T-cell (primary cell): ENCODE data around the gene STXBP1. TPM values are rescaled to one million over a fixed set of nuclear protein-coding genes. Genes with fewer than 3 reads are reported as not detected.

ENCODE experiments used
- ATAC-seq, 4 experiments: fragments of 200-7000 bp in 3 of 4; fragments of 150-1000 bp in 1 of 4; cut with Tn5 transposase; replicated peaks in 1 of 4; 1 replicate in 3 of 4; 2 replicates in 1 of 4; pipeline ENCODE4 v1.10.0; 2021; ENCODE audit warnings: moderate library complexity in 3 of 4, mild to moderate bottlenecking in 2 of 4, moderate number of reproducible peaks in 1 of 4
- CTCF ChIA-PET, 2 donors: fragments of 300-600 bp; sonication (Branson Sonifier 250); formaldehyde crosslinking; loops; one replicate each; lab custom pipeline; 2022; ENCODE audit warnings: antibody characterized with exemption in 2 of 2; lab: Charles Lee
- POLR2A ChIA-PET, 2 donors: fragments of 300-600 bp; sonication (Branson Sonifier 250); formaldehyde crosslinking; loops; one replicate each; lab custom pipeline; 2022; ENCODE audit warnings: antibody characterized with exemption in 2 of 2; lab: Charles Lee
- DNase-seq, 35 experiments: peaks; one replicate each; pipeline versions ENCODE4 v3.0.0 to v3.0.0-alpha.2; 2013 to 2023
- H3K27ac ChIP-seq: one replicate; pipeline ENCODE4 v1.5.1; 2013; ENCODE audit warnings: low read length
- H3K27me3 ChIP-seq, 2 experiments: replicated peaks in 1 of 2; 1 replicate in 1 of 2; 2 replicates in 1 of 2; pipeline versions ENCODE4 v1.6.1 to v1.7.0; 2013; ENCODE audit warnings: low read length in 1 of 2, mixed read lengths in 1 of 2; ENCODE audit not compliant: control insufficient read depth in 2 of 2, insufficient read depth in 2 of 2; ENCODE audit errors: extremely low read depth in 1 of 2
- H3K36me3 ChIP-seq, 2 donors: 1 replicate in 1 of 2; 2 replicates in 1 of 2; pipeline versions ENCODE4 v1.6.1 to v1.7.0; 2013; ENCODE audit warnings: low read length in 1 of 2; ENCODE audit not compliant: control insufficient read depth in 2 of 2, insufficient read depth in 1 of 2; ENCODE audit errors: extremely low read depth in 1 of 2
- H3K4me1 ChIP-seq, 2 experiments: 1 replicate in 1 of 2; 2 replicates in 1 of 2; pipeline versions ENCODE4 v1.6.1 to v1.7.0; 2013; ENCODE audit warnings: low read length in 2 of 2, mixed read lengths in 1 of 2; ENCODE audit not compliant: insufficient read depth in 2 of 2, control insufficient read depth in 1 of 2; ENCODE audit errors: extremely low read depth in 1 of 2
- H3K4me3 ChIP-seq, 2 donors: 1 replicate in 1 of 2; 2 replicates in 1 of 2; pipeline versions ENCODE4 v1.5.1 to v1.7.0; 2013; ENCODE audit warnings: mild to moderate bottlenecking in 2 of 2, low read length in 1 of 2, moderate library complexity in 1 of 2; ENCODE audit not compliant: control insufficient read depth in 1 of 2; ENCODE audit errors: extremely low read depth in 1 of 2
- H3K9me3 ChIP-seq: 2 replicates; pipeline ENCODE4 v1.7.0; 2013
- H3K27ac Mint-ChIP-seq, 2 donors: one replicate each; pipeline ENCODE4 v1.8.0; 2020 to 2021; ENCODE audit warnings: mild to moderate bottlenecking in 2 of 2, mixed read lengths in 2 of 2
- H3K27me3 Mint-ChIP-seq, 2 donors: one replicate each; pipeline ENCODE4 v1.8.0; 2021 to 2022; ENCODE audit warnings: mixed read lengths in 2 of 2
- H3K36me3 Mint-ChIP-seq: one replicate; pipeline ENCODE4 v1.8.0; 2021; ENCODE audit warnings: mixed read lengths
- H3K4me1 Mint-ChIP-seq, 3 donors: one replicate each; pipeline ENCODE4 v1.8.0; 2020 to 2022; ENCODE audit warnings: mixed read lengths in 3 of 3, mild to moderate bottlenecking in 1 of 3
- H3K4me3 Mint-ChIP-seq, 3 donors: one replicate each; pipeline ENCODE4 v1.8.0; 2020 to 2022; ENCODE audit warnings: mild to moderate bottlenecking in 3 of 3, mixed read lengths in 3 of 3, moderate library complexity in 3 of 3
- H3K9me3 Mint-ChIP-seq, 3 donors: one replicate each; pipeline ENCODE4 v1.8.0; 2020 to 2022; ENCODE audit warnings: mixed read lengths in 3 of 3
- WGBS: methylation state at CpG from one replicate; pipeline ENCODE4 v1.1.5; 2013; ENCODE audit warnings: missing lambda C conversion rate; ENCODE audit not compliant: insufficient coverage; 5-methylcytosine and 5-hydroxymethylcytosine counted together
- total RNA-seq, 35 experiments: library from RNA in 6 of 35; stranded (reverse) in 6 of 35; fragments of 120-200 nt in 1 of 35; gene quantifications; one replicate each; pipeline versions ENCODE4 v1.2.1 to v1.2.4 and lab custom pipeline; 2013 to 2026

Gene STXBP1
- total RNA-seq, 5 donors from 2014 or later (not counting 1 experiment from before 2014, with no cell fraction given), result 3.8 to 18.2 (median 17.3) TPM

DNA sequence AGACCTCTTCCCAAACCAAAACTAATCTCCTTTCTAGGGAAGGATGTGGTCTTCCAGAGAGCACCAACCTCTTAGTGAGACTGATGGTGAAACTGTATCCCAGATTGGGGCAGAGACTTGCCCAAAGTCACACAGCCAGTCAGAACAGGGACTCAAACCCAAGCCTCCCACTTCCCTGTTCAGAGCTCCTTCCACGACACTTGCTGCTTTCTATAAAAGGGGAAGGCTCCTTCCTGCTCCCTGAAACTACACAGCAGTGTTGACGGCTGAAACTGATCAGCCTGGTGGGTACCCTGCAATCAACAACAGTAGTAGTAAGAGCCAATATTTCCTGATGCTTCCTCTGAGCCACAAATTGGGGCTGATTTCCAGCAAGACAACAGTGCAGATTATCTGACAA is 121.5 kb downstream of the STXBP1 start:
- CTCF ChIA-PET, result interaction anchor here in 1 of 2 donors (2.3 kb wide), 1 partner anchor 18 kb away, joined by 20 read pairs; the partner anchor contains the start of genes PTRH1 and TTC16
- no peak for ATAC-seq
- 100% methylated on average over 1 of the region's 2 CpGs for WGBS
- peak overlapping the region in 1 of 2 donors; percentile 70 for H3K27ac Mint-ChIP-seq
- H3K27me3 Mint-ChIP-seq, result no peaks in the 10 kb centered on the region
- H3K27ac ChIP-seq, result no peak overlapping the region
- no peaks in the 10 kb centered on the region for H3K9me3 ChIP-seq
- no peak overlapping the region for H3K4me3 ChIP-seq
- POLR2A ChIA-PET, result no interaction called here
- H3K9me3 Mint-ChIP-seq, result no peaks in the 10 kb centered on the region
- H3K27me3 ChIP-seq, result no peaks in the 10 kb centered on the region
- H3K36me3 ChIP-seq, result peaks cover 9 to 19% of the 10 kb centered on the region in 2 donors
- peaks cover 13% of the 10 kb centered on the region for H3K36me3 Mint-ChIP-seq
- peaks cover 2 to 23% of the 10 kb centered on the region in 2 experiments for H3K4me1 ChIP-seq
- H3K4me1 Mint-ChIP-seq, result peaks cover 5 to 22% (median 18%) of the 10 kb centered on the region in 3 donors
- peak overlapping the region; percentile 45 to 85 (median 82) for H3K4me3 Mint-ChIP-seq
- no peak for DNase-seq

DNA sequence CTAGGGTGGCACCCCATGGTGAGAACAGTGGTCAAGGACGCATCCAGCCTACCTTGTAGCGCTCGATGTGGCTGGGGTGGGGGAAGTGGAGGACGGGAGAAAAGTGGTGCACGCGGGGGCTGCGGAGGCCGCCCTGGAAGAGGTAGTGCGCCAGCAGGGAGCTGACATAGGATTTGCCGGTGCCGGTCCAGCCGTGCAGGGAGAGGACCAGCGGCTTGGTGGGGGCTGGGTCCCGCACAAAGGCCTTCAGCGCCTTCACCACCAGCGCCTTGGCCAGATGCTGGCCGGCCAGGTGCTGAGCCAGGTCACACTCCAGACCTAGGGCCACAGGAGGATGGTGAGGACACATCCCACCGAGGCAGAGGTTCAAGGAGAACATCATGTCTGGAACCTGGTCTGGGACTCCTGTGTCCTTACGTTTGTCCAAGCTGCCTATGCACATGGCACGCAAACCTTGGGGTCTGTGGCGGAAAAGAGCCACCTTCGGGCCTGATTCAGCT is 122.2 kb downstream of the STXBP1 start:
- no peak for ATAC-seq
- POLR2A ChIA-PET, result no interaction called here
- H3K4me3 ChIP-seq, result peak overlapping the region; percentile 60 to 69
- H3K4me1 ChIP-seq, result peaks cover 2 to 23% of the 10 kb centered on the region in 2 experiments
- 75% methylated on average over 22 of the region's 22 CpGs for WGBS
- H3K4me3 Mint-ChIP-seq, result peak overlapping the region; percentile 82 to 94 (median 85)
- H3K27ac ChIP-seq, result peak overlapping the region; percentile 77
- peaks cover 16% of the 10 kb centered on the region for H3K36me3 Mint-ChIP-seq
- no peaks in the 10 kb centered on the region for H3K27me3 Mint-ChIP-seq
- CTCF ChIA-PET, result interaction anchor here (0.6 to 2.3 kb wide), 27 partner anchors 19 to 520 kb away, joined by 3 to 22 read pairs (median 5); partner anchors contain the start of genes PTRH1 (in 2 of the 2), ST6GALNAC4 (in 2 of the 2), CDK9 (in 1 of the 2) and LRSAM1 (in 1 of the 2)
- H3K9me3 Mint-ChIP-seq, result no peaks in the 10 kb centered on the region
- peak in 2 of 35 experiments; percentile 12 to 20 for DNase-seq
- no peaks in the 10 kb centered on the region for H3K9me3 ChIP-seq
- H3K27me3 ChIP-seq, result no peaks in the 10 kb centered on the region
- H3K27ac Mint-ChIP-seq, result peak overlapping the region; percentile 70 to 71
- H3K4me1 Mint-ChIP-seq, result peaks cover 5 to 22% (median 18%) of the 10 kb centered on the region in 3 donors
- peaks cover 12 to 26% of the 10 kb centered on the region in 2 donors for H3K36me3 ChIP-seq

DNA sequence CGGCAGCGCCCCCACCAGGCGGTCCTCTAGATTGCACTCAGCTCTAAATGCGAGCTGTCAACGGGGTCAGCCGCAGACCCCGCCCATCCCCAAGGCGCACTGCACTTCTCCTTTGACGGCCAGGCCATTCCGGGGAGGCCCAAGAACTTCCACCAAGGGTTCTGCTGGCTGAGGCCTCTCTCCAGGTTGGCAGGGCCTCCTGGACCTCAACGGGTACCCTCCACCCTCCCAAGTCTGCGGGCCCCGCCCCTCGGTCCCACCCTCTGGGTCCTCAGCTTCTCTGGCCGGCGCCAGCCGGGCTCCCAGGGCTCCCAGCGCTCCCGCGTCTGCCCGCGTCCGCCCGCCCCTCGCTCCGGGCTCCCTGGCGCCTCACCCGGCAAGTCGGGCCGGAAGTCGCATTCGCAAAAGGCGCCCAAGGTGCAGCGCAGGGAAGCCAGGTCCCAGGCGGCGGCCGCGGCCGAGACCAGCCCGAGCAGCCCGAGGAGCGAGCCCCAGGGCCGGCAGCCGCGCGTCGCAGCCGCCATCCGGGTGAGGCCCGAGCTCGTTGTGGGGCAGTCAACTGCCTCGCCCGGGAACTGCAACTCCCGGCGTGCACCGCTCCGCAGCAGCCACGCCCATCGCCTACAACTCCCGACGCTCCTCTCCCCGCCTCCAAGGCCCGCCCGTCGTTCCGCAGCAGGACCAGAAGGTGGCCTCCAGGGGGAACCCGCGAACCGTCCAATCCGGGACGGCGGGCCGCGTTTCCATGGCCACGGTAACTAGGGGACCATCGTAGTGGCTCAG is 122.9 kb downstream of the STXBP1 start, which contains the start of gene TOR2A:
Gene TOR2A (minus strand): TSS at position 548 of the 783 bp plus-strand sequence. CDS start 24 bp downstream, at position 524.
- Mint-ChIP-seq H3K36me3 (peaks cover 17% of the 10 kb centered on the region), H3K4me3 (peak within 1 kb of the TSS; percentile 82 to 94 (median 85)), H3K4me1 (peaks cover 5 to 22% (median 18%) of the 10 kb centered on the region in 3 donors), H3K9me3 (no peaks in the 10 kb centered on the region), H3K27ac (peak within 1 kb of the TSS; percentile 92 to 97), H3K27me3 (no peaks in the 10 kb centered on the region)
- peak; percentile 96 to 100 (median 99) for DNase-seq
- peak within 1 kb of the TSS; percentile 95 for H3K27ac ChIP-seq
- no peaks in the 10 kb centered on the region for H3K27me3 ChIP-seq
- peaks cover 18 to 32% of the 10 kb centered on the region in 2 donors for H3K36me3 ChIP-seq
- ChIA-PET POLR2A (no interaction called here), CTCF (interaction anchor here (0.5 to 2.3 kb wide), 35 partner anchors 11 to 520 kb away, joined by 3 to 22 read pairs (median 4); partner anchors contain the start of genes PTRH1 (in 2 of the 2), ST6GALNAC4 (in 2 of the 2), CDK9 (in 1 of the 2) and LRSAM1 (in 1 of the 2))
- under 1% methylated on average over 74 of the region's 76 CpGs for WGBS
- peaks cover 2 to 23% of the 10 kb centered on the region in 2 experiments for H3K4me1 ChIP-seq
- peak within 1 kb of the TSS; percentile 60 to 69 for H3K4me3 ChIP-seq
- peak; percentile 90 to 93 (median 92) for ATAC-seq
- H3K9me3 ChIP-seq, result no peaks in the 10 kb centered on the region

DNA sequence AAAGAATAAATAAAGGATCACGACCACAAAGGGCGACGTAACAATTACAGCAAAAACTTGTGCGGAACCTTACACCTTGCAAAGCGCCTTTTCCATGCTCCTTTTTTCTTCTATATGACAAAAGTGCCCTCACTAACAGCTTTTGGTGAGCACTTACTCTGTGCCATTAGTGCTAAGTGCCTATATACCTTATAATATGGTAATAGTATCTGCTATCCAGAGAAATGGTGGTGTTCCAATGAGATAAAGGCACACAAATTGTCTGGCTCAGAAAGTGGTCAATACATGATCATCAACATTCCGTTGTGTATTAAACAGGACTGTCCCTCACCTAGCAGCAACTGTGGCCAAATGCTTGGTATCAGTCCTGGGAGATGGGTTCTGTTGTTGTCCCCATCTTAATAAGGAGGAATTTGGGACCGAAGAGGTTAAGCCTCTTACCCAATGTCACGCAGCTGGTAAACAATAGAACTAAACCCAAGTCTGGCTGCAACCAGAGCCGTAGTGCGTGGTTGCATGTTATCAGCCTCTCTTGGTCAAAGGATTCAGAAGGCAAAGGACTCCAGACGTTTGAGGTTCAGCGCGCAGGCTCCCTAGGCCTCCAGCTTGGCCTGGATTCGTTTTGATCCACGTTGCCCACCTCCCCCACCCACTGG is 123.6 kb downstream of the STXBP1 start:
- H3K27ac Mint-ChIP-seq, result peak overlapping the region; percentile 92 to 97
- H3K27ac ChIP-seq, result peak overlapping the region; percentile 95
- no peak for ATAC-seq
- H3K27me3 Mint-ChIP-seq, result no peaks in the 10 kb centered on the region
- peaks cover 5 to 22% (median 18%) of the 10 kb centered on the region in 3 donors for H3K4me1 Mint-ChIP-seq
- H3K4me1 ChIP-seq, result peaks cover 2 to 23% of the 10 kb centered on the region in 2 experiments
- 86% methylated on average over 9 of the region's 15 CpGs for WGBS
- H3K36me3 Mint-ChIP-seq, result peaks cover 17% of the 10 kb centered on the region
- H3K4me3 ChIP-seq, result no peak overlapping the region
- CTCF ChIA-PET, result interaction anchor here (0.5 to 2.3 kb wide), 13 partner anchors 10 to 186 kb away, joined by 3 to 22 read pairs (median 5); partner anchors contain the start of genes CDK9 (in 1 of the 2), PTRH1 (in 1 of the 2), SH2D3C (in 1 of the 2) and TTC16 (in 1 of the 2)
- peaks cover 17 to 39% of the 10 kb centered on the region in 2 donors for H3K36me3 ChIP-seq
- no peaks in the 10 kb centered on the region for H3K9me3 ChIP-seq
- DNase-seq, result no peak
- POLR2A ChIA-PET, result interaction anchor here in 1 of 2 donors (0.6 kb wide), 1 partner anchor 180 kb away, joined by 5 read pairs; no protein-coding TSS in a partner anchor
- H3K9me3 Mint-ChIP-seq, result no peaks in the 10 kb centered on the region
- peak overlapping the region; percentile 82 to 94 (median 85) for H3K4me3 Mint-ChIP-seq
- no peaks in the 10 kb centered on the region for H3K27me3 ChIP-seq

DNA sequence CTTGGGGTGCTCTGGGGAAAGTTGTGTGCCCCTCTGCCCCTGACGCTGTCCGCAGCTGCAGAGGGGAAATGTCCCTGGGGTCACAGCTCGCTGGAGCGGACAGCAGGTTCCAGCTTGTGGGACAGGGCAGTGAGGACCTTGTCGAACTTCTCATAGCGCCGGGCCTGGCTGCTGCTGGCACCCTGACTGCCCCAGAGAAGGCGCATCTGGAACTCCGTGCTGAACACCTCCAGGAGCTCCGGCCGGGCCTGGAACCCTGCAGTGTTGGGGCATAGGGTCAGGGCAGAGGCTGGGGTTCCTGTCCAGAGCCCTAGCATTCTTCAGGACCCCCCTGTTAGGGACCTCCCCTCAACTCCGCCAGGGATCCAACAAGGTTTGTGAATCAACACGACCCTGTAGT is 126.6 kb downstream of the STXBP1 start:
- no peak overlapping the region for H3K27ac Mint-ChIP-seq
- no peaks in the 10 kb centered on the region for H3K27me3 Mint-ChIP-seq
- H3K4me3 Mint-ChIP-seq, result no peak overlapping the region
- DNase-seq, result no peak
- ChIA-PET POLR2A (no interaction called here), CTCF (no interaction called here)
- 97% methylated on average over 11 of the region's 13 CpGs for WGBS
- peaks cover 29 to 53% of the 10 kb centered on the region in 2 donors for H3K36me3 ChIP-seq
- no peaks in the 10 kb centered on the region for H3K27me3 ChIP-seq
- H3K9me3 Mint-ChIP-seq, result no peaks in the 10 kb centered on the region
- peaks cover 5 to 20% (median 17%) of the 10 kb centered on the region in 3 donors for H3K4me1 Mint-ChIP-seq
- H3K27ac ChIP-seq, result no peak overlapping the region
- H3K9me3 ChIP-seq, result no peaks in the 10 kb centered on the region
- no peak overlapping the region for H3K4me3 ChIP-seq
- H3K4me1 ChIP-seq, result peaks cover 2 to 22% of the 10 kb centered on the region in 2 experiments
- ATAC-seq, result no peak
- H3K36me3 Mint-ChIP-seq, result peaks cover 18% of the 10 kb centered on the region
